Epidermal melanocyte (primary cell): ENCODE measurements around the gene REX1BD.
A peak's percentile ranks its signal among the peaks of the same experiment; 100 is the strongest.
"Not testable (repeated sequence)": the region's sequence is repeated elsewhere in the genome, so short reads cannot be mapped to it uniquely, and the experiment has no call there.

Experiments used
- DNase-seq: peaks from one replicate; pipeline ENCODE4 v3.0.0; 2011; ENCODE audit warnings: low spot score; ENCODE audit not compliant: insufficient read length

REX1BD gene

GRCh38 chr19:18577365-18577914 lies 11.2 kb upstream of the REX1BD start:
- no peak for DNase-seq

GRCh38 chr19:18580311-18580710 lies 8.3 kb upstream of the REX1BD start:
- DNase-seq: no peak

- no peak for DNase-seq
These were observed 2.3 kb upstream of the REX1BD start for GRCh38 chr19:18586306-18586705.

GRCh38 chr19:18587561-18587960 lies 1.0 kb upstream of the REX1BD start:
- no peak for DNase-seq

- no peak for DNase-seq
These were observed 512 bp upstream of the REX1BD start for GRCh38 chr19:18587962-18588610.

GRCh38 chr19:18589380-18590272 lies 1.0 kb downstream of the REX1BD start:
- DNase-seq: no peak

- DNase-seq: no peak
These were observed 2.0 kb downstream of the REX1BD start for GRCh38 chr19:18590273-18591272.

GRCh38 chr19:18591735-18592385 lies 3.3 kb downstream of the REX1BD start:
- no peak for DNase-seq

GRCh38 chr19:18592732-18593131 lies 4.1 kb downstream of the REX1BD start:
- not testable (repeated sequence) for DNase-seq

GRCh38 chr19:18593367-18594095 lies 4.9 kb downstream of the REX1BD start:
- DNase-seq: no peak

GRCh38 chr19:18594096-18594823 lies 5.7 kb downstream of the REX1BD start:
- DNase-seq: peak; percentile 83

GRCh38 chr19:18594824-18595373 lies 6.3 kb downstream of the REX1BD start:
- DNase-seq: no peak

GRCh38 chr19:18595475-18595874 lies 6.9 kb downstream of the REX1BD start:
- no peak for DNase-seq

- no peak for DNase-seq
These were observed 8.2 kb downstream of the REX1BD start for GRCh38 chr19:18596752-18597157.

GRCh38 chr19:18597809-18598660 lies 9.4 kb downstream of the REX1BD start:
- no peak for DNase-seq

- DNase-seq: no peak
These were observed 10.9 kb downstream of the REX1BD start for GRCh38 chr19:18599485-18599884.

GRCh38 chr19:18600692-18601397 lies 12.2 kb downstream of the REX1BD start:
- not testable (repeated sequence) for DNase-seq
